ENCODE results near the gene LORICRIN.

- TF ChIP-seq CTCF (IDR thresholded peaks at IDR 0.05; ENCODE audit: insufficient read depth, low read length, poor library complexity, severe bottlenecking) (no peak), EZH2phosphoT487 (conservative IDR thresholded peaks at IDR 0.05; ENCODE audit: low read length) (no peak)
These were observed 3.1 kb downstream of the LORICRIN start for GRCh38 chr1:153262462-153263157.

Measured in SU-DHL-6 (cell line).